ENCODE results near the gene NIFK.

GRCh38 chr2:121731366-121731765 lies 5.3 kb downstream of the NIFK start:
- no peak for TF ChIP-seq ZBTB21 (tag by site-specific recombination; IDR thresholded peaks at IDR 0.05)
- TF ChIP-seq SCRT1 (tag by site-specific recombination; IDR thresholded peaks at IDR 0.05; ENCODE audit: borderline replicate concordance): no peak
- TF ChIP-seq, protein P1, sequence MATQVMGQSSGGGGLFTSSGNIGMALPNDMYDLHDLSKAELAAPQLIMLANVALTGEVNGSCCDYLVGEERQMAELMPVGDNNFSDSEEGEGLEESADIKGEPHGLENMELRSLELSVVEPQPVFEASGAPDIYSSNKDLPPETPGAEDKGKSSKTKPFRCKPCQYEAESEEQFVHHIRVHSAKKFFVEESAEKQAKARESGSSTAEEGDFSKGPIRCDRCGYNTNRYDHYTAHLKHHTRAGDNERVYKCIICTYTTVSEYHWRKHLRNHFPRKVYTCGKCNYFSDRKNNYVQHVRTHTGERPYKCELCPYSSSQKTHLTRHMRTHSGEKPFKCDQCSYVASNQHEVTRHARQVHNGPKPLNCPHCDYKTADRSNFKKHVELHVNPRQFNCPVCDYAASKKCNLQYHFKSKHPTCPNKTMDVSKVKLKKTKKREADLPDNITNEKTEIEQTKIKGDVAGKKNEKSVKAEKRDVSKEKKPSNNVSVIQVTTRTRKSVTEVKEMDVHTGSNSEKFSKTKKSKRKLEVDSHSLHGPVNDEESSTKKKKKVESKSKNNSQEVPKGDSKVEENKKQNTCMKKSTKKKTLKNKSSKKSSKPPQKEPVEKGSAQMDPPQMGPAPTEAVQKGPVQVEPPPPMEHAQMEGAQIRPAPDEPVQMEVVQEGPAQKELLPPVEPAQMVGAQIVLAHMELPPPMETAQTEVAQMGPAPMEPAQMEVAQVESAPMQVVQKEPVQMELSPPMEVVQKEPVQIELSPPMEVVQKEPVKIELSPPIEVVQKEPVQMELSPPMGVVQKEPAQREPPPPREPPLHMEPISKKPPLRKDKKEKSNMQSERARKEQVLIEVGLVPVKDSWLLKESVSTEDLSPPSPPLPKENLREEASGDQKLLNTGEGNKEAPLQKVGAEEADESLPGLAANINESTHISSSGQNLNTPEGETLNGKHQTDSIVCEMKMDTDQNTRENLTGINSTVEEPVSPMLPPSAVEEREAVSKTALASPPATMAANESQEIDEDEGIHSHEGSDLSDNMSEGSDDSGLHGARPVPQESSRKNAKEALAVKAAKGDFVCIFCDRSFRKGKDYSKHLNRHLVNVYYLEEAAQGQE (tag by site-specific recombination; IDR thresholded peaks at IDR 0.05): no peak
- TF ChIP-seq ZNF433 (tag by site-specific recombination; IDR thresholded peaks at IDR 0.05; ENCODE audit: low read depth): no peak
- TF ChIP-seq, protein P2, sequence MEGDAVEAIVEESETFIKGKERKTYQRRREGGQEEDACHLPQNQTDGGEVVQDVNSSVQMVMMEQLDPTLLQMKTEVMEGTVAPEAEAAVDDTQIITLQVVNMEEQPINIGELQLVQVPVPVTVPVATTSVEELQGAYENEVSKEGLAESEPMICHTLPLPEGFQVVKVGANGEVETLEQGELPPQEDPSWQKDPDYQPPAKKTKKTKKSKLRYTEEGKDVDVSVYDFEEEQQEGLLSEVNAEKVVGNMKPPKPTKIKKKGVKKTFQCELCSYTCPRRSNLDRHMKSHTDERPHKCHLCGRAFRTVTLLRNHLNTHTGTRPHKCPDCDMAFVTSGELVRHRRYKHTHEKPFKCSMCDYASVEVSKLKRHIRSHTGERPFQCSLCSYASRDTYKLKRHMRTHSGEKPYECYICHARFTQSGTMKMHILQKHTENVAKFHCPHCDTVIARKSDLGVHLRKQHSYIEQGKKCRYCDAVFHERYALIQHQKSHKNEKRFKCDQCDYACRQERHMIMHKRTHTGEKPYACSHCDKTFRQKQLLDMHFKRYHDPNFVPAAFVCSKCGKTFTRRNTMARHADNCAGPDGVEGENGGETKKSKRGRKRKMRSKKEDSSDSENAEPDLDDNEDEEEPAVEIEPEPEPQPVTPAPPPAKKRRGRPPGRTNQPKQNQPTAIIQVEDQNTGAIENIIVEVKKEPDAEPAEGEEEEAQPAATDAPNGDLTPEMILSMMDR (tag by site-specific recombination; IDR thresholded peaks at IDR 0.05): no peak
- no peak for TF ChIP-seq ZBTB26 (tag by site-specific recombination; optimal IDR thresholded peaks at IDR 0.05)
- no peak for TF ChIP-seq ZNF501 (tag by site-specific recombination; IDR thresholded peaks at IDR 0.05)
- no peak for TF ChIP-seq ZNF23 (tag by site-specific recombination; IDR thresholded peaks at IDR 0.05; ENCODE audit: borderline replicate concordance)
- TF ChIP-seq ZNF530 (tag by site-specific recombination; IDR thresholded peaks at IDR 0.05; ENCODE audit: low read depth): no peak
- no peak for TF ChIP-seq ZBTB7A (tag by site-specific recombination; IDR thresholded peaks at IDR 0.05; ENCODE audit: low read depth)
- TF ChIP-seq, protein P3, sequence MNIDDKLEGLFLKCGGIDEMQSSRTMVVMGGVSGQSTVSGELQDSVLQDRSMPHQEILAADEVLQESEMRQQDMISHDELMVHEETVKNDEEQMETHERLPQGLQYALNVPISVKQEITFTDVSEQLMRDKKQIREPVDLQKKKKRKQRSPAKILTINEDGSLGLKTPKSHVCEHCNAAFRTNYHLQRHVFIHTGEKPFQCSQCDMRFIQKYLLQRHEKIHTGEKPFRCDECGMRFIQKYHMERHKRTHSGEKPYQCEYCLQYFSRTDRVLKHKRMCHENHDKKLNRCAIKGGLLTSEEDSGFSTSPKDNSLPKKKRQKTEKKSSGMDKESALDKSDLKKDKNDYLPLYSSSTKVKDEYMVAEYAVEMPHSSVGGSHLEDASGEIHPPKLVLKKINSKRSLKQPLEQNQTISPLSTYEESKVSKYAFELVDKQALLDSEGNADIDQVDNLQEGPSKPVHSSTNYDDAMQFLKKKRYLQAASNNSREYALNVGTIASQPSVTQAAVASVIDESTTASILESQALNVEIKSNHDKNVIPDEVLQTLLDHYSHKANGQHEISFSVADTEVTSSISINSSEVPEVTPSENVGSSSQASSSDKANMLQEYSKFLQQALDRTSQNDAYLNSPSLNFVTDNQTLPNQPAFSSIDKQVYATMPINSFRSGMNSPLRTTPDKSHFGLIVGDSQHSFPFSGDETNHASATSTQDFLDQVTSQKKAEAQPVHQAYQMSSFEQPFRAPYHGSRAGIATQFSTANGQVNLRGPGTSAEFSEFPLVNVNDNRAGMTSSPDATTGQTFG (tag by site-specific recombination; IDR thresholded peaks at IDR 0.05; ENCODE audit: borderline replicate concordance): no peak

All from HEK293 (cell line).